ENCODE results near the gene MAMDC2. TPM values are rescaled to one million over a fixed set of nuclear protein-coding genes. Genes with fewer than 3 reads are reported as not detected.

The MAMDC2 gene
- total and polyA plus RNA-seq, 2 of the 4 experiments (the other 2 are of a cell fraction): 5.0 to 5.2 TPM

DNA sequence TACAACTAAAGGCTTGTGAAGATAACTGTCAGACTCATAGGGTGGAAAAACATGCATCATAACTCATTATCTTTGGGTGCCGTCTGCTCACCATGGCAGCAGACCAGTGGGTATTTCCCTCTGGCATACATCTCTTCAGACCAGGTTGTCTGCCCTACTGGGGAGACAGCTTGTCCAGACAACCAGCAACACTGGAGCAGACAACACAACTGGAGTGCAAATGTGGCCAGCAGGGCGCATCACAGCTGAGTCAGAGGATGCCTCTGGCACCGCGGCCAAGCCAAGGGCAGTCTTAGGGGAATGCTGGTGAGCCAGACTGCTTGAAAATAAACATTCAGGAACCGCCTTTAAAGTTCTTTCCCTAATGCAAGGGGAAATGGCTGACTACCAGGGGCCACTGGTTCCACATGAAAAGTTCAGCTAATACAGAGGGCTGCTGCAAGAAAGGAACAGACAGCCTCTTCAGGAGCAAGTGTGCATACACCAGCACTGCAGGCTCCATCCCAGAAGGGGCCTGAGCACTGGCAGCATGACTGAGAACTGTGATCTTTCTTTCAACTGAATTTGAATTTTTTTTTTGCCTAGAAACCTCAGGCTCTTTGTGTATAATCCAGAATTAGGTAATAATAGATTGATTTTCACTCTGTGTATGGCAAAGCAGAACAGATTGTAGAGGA is 77.3 kb downstream of the MAMDC2 start:
- H2AK5ac ChIP-seq (ENCODE audit: low read depth, low read length): peak overlapping the region; percentile 76; the same call in 1 of the 2 replicates
- BruUV-seq (replicated peaks): no TSS peak
- H2BK120ac ChIP-seq (ENCODE audit: low read depth, low read length): peak overlapping the region; percentile 85
- H3K79me1 ChIP-seq (ENCODE audit: low read depth in 1 of 2, low read length in 2 of 2): no peaks in the 10 kb centered on the region
- peak overlapping the region; percentile 76 for H2BK20ac ChIP-seq (ENCODE audit: low read depth, low read length)
- peak overlapping the region; percentile 43; the same call in 1 of the 2 replicates for H3K18ac ChIP-seq (ENCODE audit: low read depth, low read length)
- H3K27me3 ChIP-seq (ENCODE audit: control insufficient read depth, insufficient read depth, low read length): no peaks in the 10 kb centered on the region
- H3K14ac ChIP-seq (replicated peaks; ENCODE audit: low read depth, low read length): peak overlapping the region; percentile 68; the same call in 1 of the 2 replicates
- CTCF ChIA-PET: interaction anchor here (0.6 to 1.5 kb wide), 9 partner anchors 10 to 841 kb away, joined by 3 to 11 read pairs (median 4); no protein-coding TSS in a partner anchor
- peak overlapping the region; percentile 13 to 64; a peak in 2 of 4 replicates for H4K8ac ChIP-seq (ENCODE audit: low read depth in 2 of 2, low read length in 2 of 2)
- H2BK15ac ChIP-seq (ENCODE audit: low read depth, low read length): peak overlapping the region; percentile 64; the same call in 2 of the 3 replicates
- peak overlapping the region; percentile 54 for H3K27ac ChIP-seq (ENCODE audit: insufficient read depth, low read length)
- peaks cover 11% of the 10 kb centered on the region; the same call in 1 of the 2 replicates for H3K9me1 ChIP-seq (ENCODE audit: insufficient read depth, low read length)
- peak overlapping the region; percentile 84 for H2BK5ac ChIP-seq (ENCODE audit: low read depth, low read length, poor library complexity, severe bottlenecking)
- peak overlapping the region; percentile 15; the same call in 1 of the 2 replicates for H3K56ac ChIP-seq (ENCODE audit: extremely low read depth, insufficient read depth, low read length)
- H3K4me3 ChIP-seq (ENCODE audit: insufficient read depth, low read depth, low read length): no peak overlapping the region
- ATAC-seq (ENCODE audit: low read depth) (peak; percentile 95), DNase-seq (peak; percentile 97)
- no peaks in the 10 kb centered on the region for H4K20me1 ChIP-seq (ENCODE audit: insufficient read depth, low read length)
- peak overlapping the region; percentile 52 for H3K4me2 ChIP-seq (ENCODE audit: low read depth, low read length)
- peak overlapping the region; percentile 74 for H2AFZ ChIP-seq (replicated peaks; ENCODE audit: low read length, poor library complexity)
- dilution Hi-C loops (cut with HindIII; ENCODE audit: low sequenced_read_pairs, unreplicated experiment): no loop called here
- intact Hi-C loops (cut with micrococcal nuclease): loop anchor here (1.0 to 5.0 kb wide), 4 partner anchors 108 to 481 kb away; partner anchors contain the start of gene SMC5
- H4K91ac ChIP-seq (ENCODE audit: insufficient read depth, low read depth, low read length): peak overlapping the region; percentile 73
- no CpG with 5 or more reads among the region's 5 CpGs for WGBS, 2 experiments (ENCODE audit: extremely low coverage in 2 of 2, insufficient read length in 1 of 2)
- in situ Hi-C loops (cut with MboI; ENCODE audit: low sequenced_read_pairs): loop anchor here (10.0 to 25.0 kb wide), 2 partner anchors 484 to 709 kb away; no protein-coding TSS in a partner anchor
- H3K36me3 ChIP-seq (ENCODE audit: control insufficient read depth, insufficient read depth, low read length): no peaks in the 10 kb centered on the region
- H3K9me3 ChIP-seq (ENCODE audit: control insufficient read depth, insufficient read depth, low read length): no peaks in the 10 kb centered on the region
- POLR2A ChIA-PET (ENCODE audit: unreplicated experiment): no interaction called here
- peak overlapping the region; percentile 79 for H3K4ac ChIP-seq (ENCODE audit: low read depth, low read length)
- peak overlapping the region; percentile 24; the same call in 1 of the 2 replicates for H3K9ac ChIP-seq (ENCODE audit: low read depth, low read length)
- H3K23ac ChIP-seq (ENCODE audit: low read depth, low read length): peak overlapping the region; percentile 57; the same call in 1 of the 2 replicates
- peak overlapping the region; percentile 31; the same call in 1 of the 2 replicates for H4K5ac ChIP-seq (ENCODE audit: low read depth, low read length)
- TF ChIP-seq SMC3 (IDR thresholded peaks at IDR 0.05; ENCODE audit: low read depth, low read length): peak; percentile 38
- TF ChIP-seq MAZ (IDR thresholded peaks at IDR 0.05; ENCODE audit: borderline replicate concordance, low read depth, low read length): no peak
- TF ChIP-seq, protein P1, sequence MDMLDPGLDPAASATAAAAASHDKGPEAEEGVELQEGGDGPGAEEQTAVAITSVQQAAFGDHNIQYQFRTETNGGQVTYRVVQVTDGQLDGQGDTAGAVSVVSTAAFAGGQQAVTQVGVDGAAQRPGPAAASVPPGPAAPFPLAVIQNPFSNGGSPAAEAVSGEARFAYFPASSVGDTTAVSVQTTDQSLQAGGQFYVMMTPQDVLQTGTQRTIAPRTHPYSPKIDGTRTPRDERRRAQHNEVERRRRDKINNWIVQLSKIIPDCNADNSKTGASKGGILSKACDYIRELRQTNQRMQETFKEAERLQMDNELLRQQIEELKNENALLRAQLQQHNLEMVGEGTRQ (IDR thresholded peaks at IDR 0.05; ENCODE audit: low read depth, low read length): no peak
- 0 out of 2 replicates have a peak, but pooled peaks have one; percentile 6 for TF ChIP-seq MXI1 (IDR thresholded peaks at IDR 0.05; ENCODE audit: borderline replicate concordance, low read depth, low read length)
- TF ChIP-seq BHLHE40 (IDR thresholded peaks at IDR 0.05; ENCODE audit: low read depth, low read length): peak; percentile 53
- peak; percentile 96 for TF ChIP-seq FOS (IDR thresholded peaks at IDR 0.05; ENCODE audit: low read depth, low read length)
- TF ChIP-seq RCOR1 (IDR thresholded peaks at IDR 0.05; ENCODE audit: insufficient replicate concordance, low read length): peak; percentile 59
- TF ChIP-seq, protein P2, sequence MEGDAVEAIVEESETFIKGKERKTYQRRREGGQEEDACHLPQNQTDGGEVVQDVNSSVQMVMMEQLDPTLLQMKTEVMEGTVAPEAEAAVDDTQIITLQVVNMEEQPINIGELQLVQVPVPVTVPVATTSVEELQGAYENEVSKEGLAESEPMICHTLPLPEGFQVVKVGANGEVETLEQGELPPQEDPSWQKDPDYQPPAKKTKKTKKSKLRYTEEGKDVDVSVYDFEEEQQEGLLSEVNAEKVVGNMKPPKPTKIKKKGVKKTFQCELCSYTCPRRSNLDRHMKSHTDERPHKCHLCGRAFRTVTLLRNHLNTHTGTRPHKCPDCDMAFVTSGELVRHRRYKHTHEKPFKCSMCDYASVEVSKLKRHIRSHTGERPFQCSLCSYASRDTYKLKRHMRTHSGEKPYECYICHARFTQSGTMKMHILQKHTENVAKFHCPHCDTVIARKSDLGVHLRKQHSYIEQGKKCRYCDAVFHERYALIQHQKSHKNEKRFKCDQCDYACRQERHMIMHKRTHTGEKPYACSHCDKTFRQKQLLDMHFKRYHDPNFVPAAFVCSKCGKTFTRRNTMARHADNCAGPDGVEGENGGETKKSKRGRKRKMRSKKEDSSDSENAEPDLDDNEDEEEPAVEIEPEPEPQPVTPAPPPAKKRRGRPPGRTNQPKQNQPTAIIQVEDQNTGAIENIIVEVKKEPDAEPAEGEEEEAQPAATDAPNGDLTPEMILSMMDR (conservative IDR thresholded peaks at IDR 0.05; ENCODE audit: low read depth, low read length): peak; percentile 47
- peak; percentile 47 for TF ChIP-seq RAD21 (IDR thresholded peaks at IDR 0.05; ENCODE audit: low read length)
- peaks cover 15% of the 10 kb centered on the region for H3K4me1 ChIP-seq (ENCODE audit: control insufficient read depth, insufficient read depth, low read length)
- H2AK9ac ChIP-seq (replicated peaks; ENCODE audit: low read depth, low read length, poor library complexity): no peak overlapping the region

Data from IMR-90 (cell line).